NCI-H146 (cell line): ENCODE data around the gene ADORA1.

Experiments used
- DNase-seq: peaks from one replicate; lab custom pipeline; 2025; lab: John Stamatoyannopoulos, UW

Gene ADORA1

DNA sequence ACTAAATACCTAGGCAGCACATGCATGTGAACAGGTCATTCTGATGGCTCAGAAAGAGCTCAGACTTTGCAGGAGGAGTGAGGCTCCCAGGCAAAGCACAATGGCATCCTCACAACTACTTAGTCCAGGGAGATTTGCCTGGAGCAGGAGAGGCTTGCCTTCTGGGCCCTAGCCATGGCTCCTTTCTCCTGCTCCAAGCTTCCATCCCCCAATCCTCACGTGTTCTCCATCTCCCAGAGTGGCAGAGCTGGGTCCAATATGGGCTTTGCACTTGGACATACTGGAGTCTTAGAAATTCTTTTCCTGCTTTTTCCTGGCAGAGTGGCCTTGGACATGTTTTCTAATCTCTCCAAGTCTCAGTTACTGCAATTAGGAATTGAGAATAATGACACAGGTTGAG, 32.3 kb downstream of the ADORA1 start:
- DNase-seq, result no peak

DNA sequence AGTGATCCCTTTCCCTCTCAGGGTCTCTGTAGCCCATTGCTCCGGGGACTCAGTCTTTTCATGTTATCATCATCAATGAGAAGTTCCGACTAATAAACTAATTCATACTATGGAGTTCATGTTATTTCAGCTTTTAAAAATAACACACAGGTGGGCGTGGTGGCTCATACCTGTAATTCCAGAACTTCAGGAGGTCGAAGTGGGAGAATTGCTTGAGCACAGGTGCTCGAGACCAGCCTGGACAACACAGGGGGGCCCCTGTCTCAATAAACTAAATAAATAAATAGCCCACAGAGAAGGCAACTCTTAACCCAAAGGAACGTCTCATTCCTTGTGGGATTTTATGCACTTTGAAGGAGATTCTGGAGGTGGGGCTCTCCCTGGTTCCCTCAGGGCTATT, 33.6 kb downstream of the ADORA1 start:
- no peak for DNase-seq

- no peak for DNase-seq
Observed at GRCh38 chr1:203161703-203162102, 34.2 kb downstream of the ADORA1 start.

- DNase-seq, result no peak
Observed at GRCh38 chr1:203162403-203162802, 34.9 kb downstream of the ADORA1 start.

DNA sequence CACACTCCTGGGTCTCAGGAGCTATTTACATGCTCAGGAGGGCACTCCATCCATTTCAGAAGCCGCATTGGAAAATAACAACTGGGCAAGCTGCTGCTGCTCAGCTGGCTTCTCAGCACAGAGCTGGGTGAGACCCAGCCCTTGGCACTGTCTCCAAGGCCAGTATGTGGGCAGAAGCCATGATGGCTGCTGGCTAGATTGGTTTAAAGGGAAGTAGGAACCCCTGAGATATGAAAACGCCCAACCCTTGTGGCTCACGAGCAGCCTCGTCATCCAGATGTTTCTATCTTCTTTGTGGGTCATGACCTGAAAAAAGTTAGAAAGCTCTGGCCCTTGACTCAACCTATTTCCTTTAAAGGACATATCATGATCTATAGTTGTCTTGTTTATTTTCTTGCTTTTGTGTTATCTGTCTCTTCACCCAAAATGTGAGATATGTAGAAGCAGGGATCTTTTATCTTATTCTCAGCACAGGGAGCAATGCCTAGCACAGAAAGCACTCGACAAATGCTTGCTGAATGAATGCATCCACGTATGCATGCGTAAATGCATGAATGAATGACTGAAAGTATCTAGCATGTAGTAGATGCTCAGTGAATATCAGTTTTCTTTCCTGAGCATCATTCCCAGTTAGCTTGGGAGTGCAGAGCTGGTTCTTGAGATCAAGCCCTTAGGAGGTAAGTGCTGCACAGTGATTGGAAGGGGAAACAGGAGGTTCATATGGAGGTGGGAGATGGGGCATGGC, 36.5 kb downstream of the ADORA1 start:
- DNase-seq, result no peak

- DNase-seq, result no peak
Observed at GRCh38 chr1:203165101-203165799, 37.7 kb downstream of the ADORA1 start.

- no peak for DNase-seq
Observed at GRCh38 chr1:203165800-203166161, 38.3 kb downstream of the ADORA1 start.

DNA sequence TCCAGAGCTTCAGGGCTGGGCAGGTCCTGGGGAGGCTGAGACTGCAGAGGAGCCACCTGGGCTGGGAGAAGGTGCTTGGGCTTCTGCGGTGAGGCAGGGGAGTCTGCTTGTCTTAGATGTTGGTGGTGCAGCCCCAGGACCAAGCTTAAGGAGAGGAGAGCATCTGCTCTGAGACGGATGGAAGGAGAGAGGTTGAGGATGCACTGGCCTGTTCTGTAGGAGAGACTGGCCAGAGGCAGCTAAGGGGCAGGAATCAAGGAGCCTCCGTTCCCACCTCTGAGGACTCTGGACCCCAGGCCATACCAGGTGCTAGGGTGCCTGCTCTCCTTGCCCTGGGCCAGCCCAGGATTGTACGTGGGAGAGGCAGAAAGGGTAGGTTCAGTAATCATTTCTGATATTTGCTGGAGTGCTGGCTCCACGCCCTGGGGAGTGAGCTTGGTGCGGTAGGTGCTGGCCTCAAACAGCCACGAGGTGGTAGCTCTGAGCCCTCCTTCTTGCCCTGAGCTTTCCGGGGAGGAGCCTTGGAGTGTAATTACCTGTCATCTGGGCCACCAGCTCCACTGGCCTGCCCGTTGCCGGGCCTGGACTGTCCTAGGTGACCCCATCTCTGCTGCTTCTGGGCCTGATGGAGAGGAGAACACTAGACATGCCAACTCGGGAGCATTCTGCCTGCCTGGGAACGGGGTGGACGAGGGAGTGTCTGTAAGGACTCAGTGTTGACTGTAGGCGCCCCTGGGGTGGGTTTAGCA, 38.8 kb downstream of the ADORA1 start:
- peak; percentile 28 for DNase-seq

- DNase-seq, result no peak
Observed at GRCh38 chr1:203167026-203167912, 39.7 kb downstream of the ADORA1 start.

DNA sequence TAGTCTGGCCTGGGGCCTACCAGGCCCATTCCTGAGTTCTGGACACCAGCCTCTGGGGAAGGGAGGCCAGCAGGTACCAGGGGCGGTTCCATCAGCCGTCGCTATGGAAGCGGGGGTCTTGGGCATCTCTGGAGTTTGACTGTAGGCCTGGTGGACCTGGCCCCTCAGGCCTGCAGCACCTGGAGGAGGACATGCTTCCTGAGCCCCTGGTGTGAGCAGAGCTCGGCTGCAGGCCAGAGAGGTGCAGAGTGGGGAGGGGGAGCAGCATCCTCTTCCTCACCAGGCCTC, 40.3 kb downstream of the ADORA1 start:
- no peak for DNase-seq

DNA sequence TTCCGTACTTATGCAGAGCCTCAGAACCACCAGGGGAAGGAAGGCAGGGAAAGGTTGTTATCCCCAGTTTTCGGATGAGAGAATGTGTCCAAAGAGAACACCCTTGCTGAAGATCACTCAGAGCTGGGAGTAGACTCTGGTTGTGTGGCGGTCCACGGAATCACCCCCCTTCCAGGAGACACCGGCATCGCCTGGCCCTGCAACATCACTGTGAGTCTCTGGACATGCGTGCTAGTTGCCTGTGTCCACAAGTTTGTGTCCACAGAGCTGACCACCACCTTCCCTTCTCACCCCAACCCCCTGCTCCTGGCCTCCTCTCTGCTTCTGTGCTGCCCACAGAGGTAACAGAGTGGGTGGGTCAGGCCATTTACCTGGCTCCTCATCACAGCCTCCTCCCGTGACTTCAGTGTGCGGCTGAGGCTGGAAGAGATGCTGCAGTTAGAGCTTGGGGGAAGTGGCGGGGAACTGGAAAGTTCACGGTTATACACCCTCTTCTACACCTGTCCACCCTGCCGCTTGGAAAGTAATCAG, 40.8 kb downstream of the ADORA1 start:
- no peak for DNase-seq

- no peak for DNase-seq
Observed at GRCh38 chr1:203168991-203169390, 41.5 kb downstream of the ADORA1 start.

DNA sequence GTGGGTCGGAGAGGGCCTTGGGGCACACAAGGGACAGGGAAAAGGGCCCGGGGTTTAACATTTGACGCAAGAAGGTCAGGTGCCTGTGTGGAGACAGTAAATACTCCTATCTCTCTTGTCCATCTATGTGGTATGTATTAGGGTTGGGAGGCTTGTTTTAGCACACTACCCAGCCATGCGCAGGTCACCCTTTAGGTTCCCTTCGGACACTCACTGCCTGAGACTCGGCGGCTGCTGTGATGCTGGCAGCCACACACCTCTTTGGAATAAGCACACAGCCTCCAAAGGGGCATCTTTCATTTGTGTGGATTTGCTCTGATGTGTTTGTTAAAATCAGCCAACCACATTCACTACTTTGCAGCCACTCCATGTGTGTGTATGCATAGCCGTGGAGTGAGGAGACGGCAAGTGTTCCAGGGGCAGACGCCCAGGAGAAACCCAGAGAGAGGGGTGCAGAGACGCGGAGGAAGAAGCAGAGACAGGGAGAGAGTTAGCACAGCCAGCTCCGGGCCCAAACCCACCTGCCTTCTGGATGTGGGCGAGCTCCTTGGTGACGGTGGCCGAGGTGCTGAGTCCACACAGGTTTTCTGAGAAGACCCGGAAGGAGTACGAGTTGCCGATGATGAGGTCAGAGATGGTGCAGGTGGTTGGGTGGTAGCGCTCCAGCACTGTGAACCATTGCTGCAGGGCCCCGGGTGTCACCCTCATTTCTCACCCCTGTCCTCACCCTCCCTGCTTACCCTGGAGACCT, 42.4 kb downstream of the ADORA1 start:
- no peak for DNase-seq

DNA sequence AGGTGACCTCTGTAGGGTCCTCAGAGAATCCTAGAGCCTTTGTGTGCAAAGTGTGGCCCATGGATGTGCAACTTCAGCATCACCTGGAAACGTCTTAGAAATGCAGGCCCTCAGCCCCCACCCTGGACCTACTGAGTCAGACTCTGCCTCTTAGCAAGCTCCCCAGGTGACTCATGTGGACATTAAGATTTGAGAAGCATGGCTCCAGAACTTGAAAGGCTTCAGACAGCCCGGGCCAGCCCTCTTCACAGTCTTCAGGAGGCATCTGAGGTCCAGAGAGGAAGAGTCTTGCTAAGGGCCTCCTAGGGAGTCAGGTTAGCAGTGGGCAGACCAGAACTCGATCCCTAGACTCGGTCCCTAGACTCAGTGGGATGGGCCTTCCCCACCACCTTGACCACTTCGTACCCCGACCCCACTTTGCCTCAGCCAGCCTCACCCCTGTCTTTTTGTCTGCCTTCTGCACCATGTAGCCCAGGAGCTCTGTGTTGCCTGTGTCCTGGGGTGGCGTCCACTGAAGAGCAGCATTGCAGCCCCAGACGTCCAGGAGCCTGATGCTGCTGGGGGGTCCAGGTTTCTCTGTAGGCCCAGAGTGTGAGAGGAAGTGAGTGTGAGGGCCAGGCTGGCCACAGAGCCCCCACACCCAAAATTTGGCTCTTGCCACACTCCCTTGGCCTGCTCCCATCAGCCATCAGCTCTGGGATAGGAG, 43.3 kb downstream of the ADORA1 start:
- DNase-seq, result no peak

DNA sequence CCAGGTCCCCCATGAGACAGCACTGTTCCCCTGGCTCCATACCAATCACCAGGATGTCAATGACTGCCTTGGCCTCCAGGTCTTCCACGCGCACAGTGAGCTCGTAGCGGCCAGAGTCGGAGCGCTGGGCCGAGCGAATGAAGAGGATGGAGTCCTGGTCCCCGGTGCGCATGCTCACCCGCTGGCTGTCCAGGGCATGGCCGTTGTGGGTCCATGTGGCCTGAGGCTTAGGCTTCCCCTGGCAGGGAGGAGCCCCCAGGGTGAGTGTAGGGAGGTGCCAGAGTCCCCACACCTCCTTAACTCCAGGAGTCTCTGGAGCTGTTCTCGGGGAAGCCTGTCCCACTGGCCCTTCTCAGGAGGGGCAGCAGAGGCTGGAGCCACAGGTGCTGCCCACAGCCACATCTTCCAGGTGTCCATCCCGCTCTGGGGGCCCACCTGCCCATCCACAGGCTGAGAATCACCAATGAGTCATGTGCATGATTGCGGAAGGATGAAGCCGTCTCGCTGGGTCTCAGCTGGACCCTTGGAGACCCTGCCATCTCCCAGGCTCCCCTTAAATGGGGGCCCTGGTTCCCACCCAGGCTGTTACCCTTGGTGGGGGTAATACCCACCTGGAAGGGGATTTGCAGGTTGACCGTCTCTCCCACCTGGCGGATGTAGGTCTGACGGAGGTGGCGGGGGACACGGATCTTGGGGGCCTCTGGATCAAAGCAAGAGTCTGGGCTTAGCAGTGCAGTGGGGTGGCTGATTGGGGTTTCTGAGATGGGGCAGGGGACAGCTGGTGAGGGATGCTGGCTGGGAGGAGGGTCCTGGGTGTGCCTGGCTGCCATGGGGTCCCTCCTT, 44.0 kb downstream of the ADORA1 start:
- no peak for DNase-seq

GRCh38 chr1:203172184-203173010, 44.9 kb downstream of the ADORA1 start:
- DNase-seq, result peak; percentile 73

- DNase-seq, result no peak
Observed at GRCh38 chr1:203173011-203173555, 45.6 kb downstream of the ADORA1 start.

DNA sequence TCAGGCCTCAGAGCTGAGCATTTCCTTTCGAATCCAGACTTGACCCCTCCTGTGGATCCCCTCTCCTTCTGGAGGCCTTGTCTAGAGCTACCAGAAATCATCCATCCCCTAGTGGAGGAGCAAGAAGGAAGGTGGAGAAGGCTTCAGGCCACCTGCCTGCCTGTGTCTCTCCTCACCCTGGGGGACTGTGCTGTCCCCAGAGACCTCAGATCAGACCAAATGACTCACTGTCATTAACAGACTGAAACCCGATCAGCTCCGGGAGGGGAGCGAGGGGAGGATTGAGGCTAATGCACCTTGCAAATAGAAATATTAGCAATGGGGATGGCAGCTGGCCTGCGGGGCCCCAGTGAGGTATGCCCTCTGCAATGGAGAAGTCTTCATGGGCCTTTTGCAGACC, 46.0 kb downstream of the ADORA1 start:
- peak; percentile 89 for DNase-seq
